GM12878 (cell line): ENCODE measurements around the gene SLC26A11. TPM values are rescaled to one million over a fixed set of nuclear protein-coding genes. Genes with fewer than 3 reads are reported as not detected.

ENCODE experiments used
- BCLAF1 ChIP-seq: fragments of 450-650 bp; IDR thresholded peaks from 2 replicates; pipeline ENCODE4 v1.6.1; 2017; ENCODE audit warnings: antibody characterized with exemption, mild to moderate bottlenecking, moderate library complexity
- CHD1 ChIP-seq: IDR thresholded peaks from 2 replicates; pipeline ENCODE4 v1.6.1; 2012; ENCODE audit warnings: low read depth, low read length, improper control_type of control experiment
- CREM ChIP-seq: IDR thresholded peaks from 2 replicates; pipeline ENCODE4 v1.6.1; 2014; ENCODE audit warnings: antibody characterized with exemption, low read depth
- FOS ChIP-seq: IDR thresholded peaks from 3 replicates; pipeline ENCODE4 v1.6.1; 2011; ENCODE audit warnings: borderline replicate concordance; ENCODE audit not compliant: insufficient read length; ENCODE audit errors: extremely low read depth
- JUND ChIP-seq: IDR thresholded peaks from 2 replicates; pipeline ENCODE4 v1.6.1; 2012; ENCODE audit warnings: low read depth, mild to moderate bottlenecking, low read length, improper control_type of control experiment, moderate library complexity
- NFYB ChIP-seq: IDR thresholded peaks from 2 replicates; pipeline ENCODE4 v1.6.1; 2011; ENCODE audit warnings: low read depth, mild to moderate bottlenecking, low read length, improper control_type of control experiment, moderate library complexity; ENCODE audit not compliant: insufficient read depth
- NR2C1 ChIP-seq: fragments of 450-650 bp; IDR thresholded peaks from 2 replicates; pipeline ENCODE4 v1.6.1; 2017; ENCODE audit warnings: antibody characterized with exemption, mild to moderate bottlenecking, moderate library complexity
- PAX8 ChIP-seq: fragments of 450-650 bp; IDR thresholded peaks from 2 replicates; pipeline ENCODE4 v1.6.1; 2017; ENCODE audit warnings: mild to moderate bottlenecking, moderate library complexity
- PKNOX1 ChIP-seq: fragments of 450-650 bp; IDR thresholded peaks from 2 replicates; pipeline ENCODE4 v1.6.1; 2016; ENCODE audit warnings: mild to moderate bottlenecking
- POLR2AphosphoS2 ChIP-seq: IDR thresholded peaks from 2 replicates; pipeline ENCODE4 v1.6.1; 2011; ENCODE audit warnings: low read depth, mild to moderate bottlenecking, low read length, improper control_type of control experiment, moderate library complexity
- RB1 ChIP-seq: fragments of 450-650 bp; formaldehyde crosslinking; IDR thresholded peaks from 2 replicates; pipeline ENCODE4 v1.6.1; 2017; ENCODE audit warnings: mild to moderate bottlenecking, borderline replicate concordance
- TCF7 ChIP-seq: IDR thresholded peaks from 2 replicates; pipeline ENCODE4 v1.6.1; 2014; ENCODE audit warnings: antibody characterized with exemption, borderline replicate concordance
- WRNIP1 ChIP-seq: IDR thresholded peaks from 2 replicates; pipeline ENCODE4 v1.6.1; 2011; ENCODE audit warnings: low read depth, low read length, improper control_type of control experiment, borderline replicate concordance
- YY1 ChIP-seq: IDR thresholded peaks from 2 replicates; pipeline ENCODE4 v1.6.1; 2011; ENCODE audit warnings: low read depth, mild to moderate bottlenecking, low read length
- ZBTB4 ChIP-seq: fragments of 450-650 bp; formaldehyde crosslinking; IDR thresholded peaks from 2 replicates; pipeline ENCODE4 v1.4.0; 2022; ENCODE audit warnings: mild to moderate bottlenecking, moderate library complexity
- polyA plus RNA-seq, 11 experiments: library from polyadenylated mRNA; depleted of rRNA in 4 of 11; unstranded in 6 of 11; stranded (reverse) in 5 of 11; fragments of >200 nt; fragmentation: Nextera tagmentation in 4 of 11; fragmentation: Illumina TruSeq in 1 of 11; extraction: Ambion mirVana in 4 of 11; extraction: Trizol in 1 of 11; gene quantifications; 1 replicate in 1 of 11; 2 replicates in 10 of 11; pipeline versions ENCODE4 v1.2.1 to v1.2.3, GENCODE V29; 2011 to 2016; ENCODE audit warnings: inconsistent platforms in 2 of 11, missing spikeins in 2 of 11, low read depth in 1 of 11
- total RNA-seq, 4 experiments: library from RNA; depleted of rRNA in 3 of 4; stranded (reverse); fragments of >200 nt in 3 of 4; fragmentation: Illumina TruSeq in 1 of 4; extraction: Trizol in 1 of 4; gene quantifications; 2 replicates each; pipeline versions ENCODE4 v1.2.1 to v1.2.3, GENCODE V29; 2013 to 2021
- TF ChIP-seq, protein P1 (sequence below): IDR thresholded peaks from 2 replicates; pipeline ENCODE4 v1.6.1; 2011; ENCODE audit warnings: low read depth, low read length, improper control_type of control experiment, borderline replicate concordance
- TF ChIP-seq, protein P2 (sequence below): fragments of 450-650 bp; IDR thresholded peaks from 2 replicates; pipeline ENCODE4 v1.6.1; 2016; ENCODE audit warnings: mild to moderate bottlenecking

The SLC26A11 gene
- total and polyA plus RNA-seq, 10 of the 15 experiments (the other 5 are each of a cell fraction or from before 2014, with no cell fraction given), result 0.05 to 4.1 (median 1.2) TPM; not detected in 1

DNA sequence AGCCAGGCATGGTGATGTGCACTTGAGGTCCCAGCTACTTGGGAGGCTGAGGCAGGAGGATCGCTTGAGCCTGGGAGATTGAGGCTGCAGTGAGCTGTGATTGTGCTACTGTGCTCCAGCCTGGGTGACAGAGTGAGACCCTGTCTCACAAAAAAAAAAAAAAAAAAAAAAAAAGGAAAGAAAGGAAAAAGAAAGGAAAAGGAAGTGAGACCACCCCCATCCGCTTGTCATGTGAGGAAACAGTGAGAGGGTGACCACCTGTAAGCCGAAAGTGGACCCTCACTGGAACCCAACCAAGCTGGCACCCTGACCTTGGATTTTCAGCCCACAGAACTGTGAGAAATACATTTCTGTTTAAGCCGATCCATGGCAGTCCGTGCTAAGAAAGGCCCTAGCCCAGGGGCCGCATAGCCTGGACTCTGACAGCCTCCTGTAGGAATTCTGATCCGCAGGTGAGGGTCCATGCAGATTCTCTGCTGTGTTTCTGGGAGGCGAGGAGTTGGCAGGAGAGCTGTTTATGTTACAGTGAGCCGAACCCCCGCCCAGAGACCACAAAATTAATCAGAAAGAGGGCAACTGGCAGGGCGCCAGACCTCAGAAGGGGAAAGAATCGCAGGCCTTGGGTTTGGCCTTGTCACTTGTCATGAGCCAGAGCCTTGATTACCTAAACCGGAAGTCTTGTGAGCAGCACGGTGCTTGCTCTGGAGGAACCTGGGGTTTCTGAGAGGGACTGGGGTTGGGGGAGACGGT is 1.0 kb upstream of the SLC26A11 start (continued):
- TF ChIP-seq ZBTB4 (CRISPR knock-in tag) (no peak), CREM (no peak), POLR2AphosphoS2 (no peak), CHD1 (no peak), NFYB (no peak), YY1 (no peak), PAX8 (no peak), JUND (no peak), FOS (no peak), PKNOX1 (peak; percentile 71), NR2C1 (no peak), WRNIP1 (0 out of 2 replicates have a peak, but pooled peaks have one; percentile 12), BCLAF1 (no peak), TCF7 (no peak), RB1 (no peak)
- TF ChIP-seq, protein P1, sequence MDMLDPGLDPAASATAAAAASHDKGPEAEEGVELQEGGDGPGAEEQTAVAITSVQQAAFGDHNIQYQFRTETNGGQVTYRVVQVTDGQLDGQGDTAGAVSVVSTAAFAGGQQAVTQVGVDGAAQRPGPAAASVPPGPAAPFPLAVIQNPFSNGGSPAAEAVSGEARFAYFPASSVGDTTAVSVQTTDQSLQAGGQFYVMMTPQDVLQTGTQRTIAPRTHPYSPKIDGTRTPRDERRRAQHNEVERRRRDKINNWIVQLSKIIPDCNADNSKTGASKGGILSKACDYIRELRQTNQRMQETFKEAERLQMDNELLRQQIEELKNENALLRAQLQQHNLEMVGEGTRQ, result no peak
- TF ChIP-seq, protein P2, sequence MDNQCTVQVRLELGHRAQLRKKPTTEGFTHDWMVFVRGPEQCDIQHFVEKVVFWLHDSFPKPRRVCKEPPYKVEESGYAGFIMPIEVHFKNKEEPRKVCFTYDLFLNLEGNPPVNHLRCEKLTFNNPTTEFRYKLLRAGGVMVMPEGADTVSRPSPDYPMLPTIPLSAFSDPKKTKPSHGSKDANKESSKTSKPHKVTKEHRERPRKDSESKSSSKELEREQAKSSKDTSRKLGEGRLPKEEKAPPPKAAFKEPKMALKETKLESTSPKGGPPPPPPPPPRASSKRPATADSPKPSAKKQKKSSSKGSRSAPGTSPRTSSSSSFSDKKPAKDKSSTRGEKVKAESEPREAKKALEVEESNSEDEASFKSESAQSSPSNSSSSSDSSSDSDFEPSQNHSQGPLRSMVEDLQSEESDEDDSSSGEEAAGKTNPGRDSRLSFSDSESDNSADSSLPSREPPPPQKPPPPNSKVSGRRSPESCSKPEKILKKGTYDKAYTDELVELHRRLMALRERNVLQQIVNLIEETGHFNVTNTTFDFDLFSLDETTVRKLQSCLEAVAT, result 0 out of 2 replicates have a peak, but pooled peaks have one; percentile 53
